Activated naive CD4-positive, alpha-beta T cell treated with anti-CD3 and anti-CD28 coated beads, Interleukin-2, amount 10 ng/mL, durations not matched to agents 7 days and 5 days (primary cell): ENCODE results near the gene SERINC5.
"Not testable (repeated sequence)": the region's sequence is repeated elsewhere in the genome, so short reads cannot be mapped to it uniquely, and the experiment has no call there.

Source experiments
- CTCF ChIA-PET: fragments of 350-600 bp; sonication (Branson Sonifier 250); formaldehyde crosslinking; loops from one replicate; lab custom pipeline; 2021; ENCODE audit warnings: antibody characterized with exemption; lab: Charles Lee
- DNase-seq: peaks from one replicate; pipeline ENCODE4 v3.0.0-alpha.2; 2020
- H3K27ac Mint-ChIP-seq: one replicate; pipeline ENCODE4 v1.8.0; 2021; ENCODE audit warnings: mild to moderate bottlenecking, moderate library complexity, mixed read lengths
- H3K27me3 Mint-ChIP-seq: one replicate; pipeline ENCODE4 v1.8.0; 2021; ENCODE audit warnings: mild to moderate bottlenecking, mixed read lengths
- H3K36me3 Mint-ChIP-seq: one replicate; pipeline ENCODE4 v1.8.0; 2021; ENCODE audit warnings: mixed read lengths
- H3K4me1 Mint-ChIP-seq: one replicate; pipeline ENCODE4 v1.8.0; 2021; ENCODE audit warnings: mixed read lengths
- H3K4me3 Mint-ChIP-seq: one replicate; pipeline ENCODE4 v1.8.0; 2021; ENCODE audit warnings: mild to moderate bottlenecking, moderate library complexity, mixed read lengths
- H3K9me3 Mint-ChIP-seq: one replicate; pipeline ENCODE4 v1.8.0; 2021; ENCODE audit warnings: mixed read lengths

Gene SERINC5

GRCh38 chr5:80114860-80115259 is 141.0 kb downstream of the SERINC5 start:
- H3K9me3 Mint-ChIP-seq, result peaks cover 30% of the 10 kb centered on the region
- H3K4me3 Mint-ChIP-seq, result no peak overlapping the region
- H3K27me3 Mint-ChIP-seq, result peaks cover 6% of the 10 kb centered on the region
- H3K4me1 Mint-ChIP-seq, result peaks cover 31% of the 10 kb centered on the region
- peak overlapping the region; percentile 67 for H3K27ac Mint-ChIP-seq
- peaks cover 75% of the 10 kb centered on the region for H3K36me3 Mint-ChIP-seq
- CTCF ChIA-PET, result no interaction called here
- no peak for DNase-seq

GRCh38 chr5:80111376-80111990 is 144.4 kb downstream of the SERINC5 start:
- CTCF ChIA-PET, H3K27me3 Mint-ChIP-seq, H3K27ac Mint-ChIP-seq, H3K4me3 Mint-ChIP-seq, DNase-seq: not testable (repeated sequence)
- peaks cover 55% of the 10 kb centered on the region for H3K36me3 Mint-ChIP-seq
- H3K4me1 Mint-ChIP-seq, result peaks cover 11% of the 10 kb centered on the region
- peaks cover 21% of the 10 kb centered on the region for H3K9me3 Mint-ChIP-seq

- H3K4me3 Mint-ChIP-seq, result peak overlapping the region; percentile 10
- H3K4me1 Mint-ChIP-seq, result peaks cover 3% of the 10 kb centered on the region
- H3K27ac Mint-ChIP-seq, result no peak overlapping the region
- peaks cover 16% of the 10 kb centered on the region for H3K9me3 Mint-ChIP-seq
- DNase-seq, result no peak
- H3K36me3 Mint-ChIP-seq, result peaks cover 45% of the 10 kb centered on the region
- peaks cover 7% of the 10 kb centered on the region for H3K27me3 Mint-ChIP-seq
- CTCF ChIA-PET, result no interaction called here
These were observed 146.0 kb downstream of the SERINC5 start for GRCh38 chr5:80109646-80110478.

DNA sequence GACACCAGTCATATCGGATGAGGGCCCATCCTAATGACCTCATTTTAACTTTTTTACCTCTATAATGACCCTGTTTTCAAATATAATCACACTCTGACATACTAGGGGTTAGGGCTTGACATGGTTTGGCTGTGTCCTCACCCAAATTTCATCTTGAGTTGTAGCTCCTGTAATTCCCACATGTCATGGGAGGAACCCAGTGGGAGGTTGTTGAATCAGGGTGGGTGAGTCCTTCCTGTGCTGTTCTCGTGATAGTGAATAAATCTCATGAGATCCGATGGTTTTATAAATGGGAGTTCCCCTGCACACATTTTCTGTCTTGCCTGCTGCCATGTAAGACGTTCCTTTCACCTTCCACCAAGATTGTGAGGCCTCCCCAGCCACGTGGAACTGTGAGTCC is 148.9 kb downstream of the SERINC5 start:
- peaks cover 7% of the 10 kb centered on the region for H3K27me3 Mint-ChIP-seq
- H3K27ac Mint-ChIP-seq, result no peak overlapping the region
- DNase-seq, result no peak
- H3K9me3 Mint-ChIP-seq, result peaks cover 4% of the 10 kb centered on the region
- H3K4me3 Mint-ChIP-seq, result no peak overlapping the region
- CTCF ChIA-PET, result interaction anchor here (0.9 to 1.6 kb wide), 3 partner anchors 10 to 201 kb away, joined by 4 read pairs; no protein-coding TSS in a partner anchor
- peaks cover 14% of the 10 kb centered on the region for H3K4me1 Mint-ChIP-seq
- peaks cover 24% of the 10 kb centered on the region for H3K36me3 Mint-ChIP-seq

DNA sequence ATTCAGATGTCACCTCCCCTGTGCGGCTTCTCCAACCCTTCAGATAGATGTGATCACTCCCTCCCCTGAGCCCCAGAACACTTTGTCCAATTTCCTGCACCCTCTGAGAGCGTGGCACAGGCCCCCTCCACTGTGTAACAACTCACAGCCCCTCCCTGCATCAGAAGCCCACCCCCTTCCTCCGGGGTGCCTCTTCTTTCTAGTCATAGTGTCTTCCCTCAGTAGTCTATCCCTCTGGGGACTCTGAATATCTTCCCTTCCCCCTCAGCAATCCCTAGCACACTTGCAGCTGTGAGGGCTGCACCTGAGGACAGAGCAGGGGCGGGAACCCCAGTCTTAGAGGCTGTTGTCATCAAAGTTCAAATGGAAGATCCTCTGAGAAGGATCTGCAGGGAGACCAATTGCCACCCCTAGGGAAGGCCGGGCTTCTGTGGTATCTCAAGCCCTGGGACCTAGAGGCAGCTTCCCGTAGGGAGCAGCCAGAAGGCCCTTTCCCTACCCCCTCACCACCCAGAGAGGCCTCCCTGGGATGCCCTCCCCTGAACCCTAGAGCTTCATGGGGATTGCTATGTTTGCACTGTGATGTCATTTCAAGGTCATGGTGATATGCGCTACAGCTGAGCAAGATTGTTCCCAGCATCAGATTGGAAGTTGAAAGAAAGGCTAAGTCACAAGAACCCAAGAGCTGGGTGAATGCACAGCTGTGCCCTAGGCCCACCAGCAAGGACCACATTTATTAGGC is 150.0 kb downstream of the SERINC5 start:
- no peak for DNase-seq
- Mint-ChIP-seq H3K36me3 (peaks cover 20% of the 10 kb centered on the region), H3K4me1 (peaks cover 22% of the 10 kb centered on the region), H3K27ac (no peak overlapping the region), H3K4me3 (no peak overlapping the region), H3K9me3 (peaks cover 4% of the 10 kb centered on the region), H3K27me3 (peaks cover 7% of the 10 kb centered on the region)
- CTCF ChIA-PET, result interaction anchor here (0.9 to 1.4 kb wide), 3 partner anchors 14 to 202 kb away, joined by 3 to 4 read pairs (median 4); no protein-coding TSS in a partner anchor

GRCh38 chr5:80103371-80103770 is 152.5 kb downstream of the SERINC5 start:
- H3K9me3 Mint-ChIP-seq, result peaks cover 4% of the 10 kb centered on the region
- peaks cover 22% of the 10 kb centered on the region for H3K4me1 Mint-ChIP-seq
- peaks cover 17% of the 10 kb centered on the region for H3K36me3 Mint-ChIP-seq
- no peak for DNase-seq
- H3K4me3 Mint-ChIP-seq, result no peak overlapping the region
- H3K27me3 Mint-ChIP-seq, result no peaks in the 10 kb centered on the region
- CTCF ChIA-PET, result interaction anchor here (1.0 to 1.6 kb wide), 2 partner anchors 42 to 151 kb away, joined by 3 read pairs; no protein-coding TSS in a partner anchor
- no peak overlapping the region for H3K27ac Mint-ChIP-seq

GRCh38 chr5:80101993-80102392 is 153.9 kb downstream of the SERINC5 start:
- H3K4me3 Mint-ChIP-seq, result no peak overlapping the region
- peaks cover 18% of the 10 kb centered on the region for H3K36me3 Mint-ChIP-seq
- H3K4me1 Mint-ChIP-seq, result peaks cover 24% of the 10 kb centered on the region
- no peak for DNase-seq
- H3K9me3 Mint-ChIP-seq, result peaks cover 1% of the 10 kb centered on the region
- H3K27me3 Mint-ChIP-seq, result no peaks in the 10 kb centered on the region
- H3K27ac Mint-ChIP-seq, result no peak overlapping the region
- CTCF ChIA-PET, result interaction anchor here (0.9 to 1.6 kb wide), 2 partner anchors 19 to 153 kb away, joined by 3 to 4 read pairs; no protein-coding TSS in a partner anchor

DNA sequence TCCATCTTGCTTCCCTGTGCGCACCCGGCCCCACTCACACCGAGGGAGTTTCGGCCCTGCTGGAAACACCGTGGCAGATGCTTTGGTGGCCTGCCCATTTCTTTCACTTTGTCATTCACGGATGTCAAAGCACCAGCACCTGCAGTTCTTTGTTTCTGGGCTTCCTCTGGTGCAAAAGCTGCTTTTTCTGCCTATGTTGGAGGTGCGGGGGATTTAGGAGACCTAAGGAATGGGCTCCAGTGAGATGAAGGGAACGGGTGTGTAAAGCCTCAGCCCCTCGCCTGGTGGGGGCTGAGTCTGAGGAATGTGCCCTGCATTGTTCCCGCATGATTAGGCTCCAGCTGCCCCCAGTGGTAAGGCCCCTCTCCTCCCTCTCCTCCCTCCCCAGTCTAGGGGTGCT is 158.4 kb downstream of the SERINC5 start:
- CTCF ChIA-PET, result interaction anchor here (1.2 to 2.8 kb wide), 2 partner anchors 13 to 178 kb away, joined by 5 to 10 read pairs; no protein-coding TSS in a partner anchor
- H3K36me3 Mint-ChIP-seq, result peaks cover 26% of the 10 kb centered on the region
- DNase-seq, result no peak
- peaks cover 37% of the 10 kb centered on the region for H3K4me1 Mint-ChIP-seq
- H3K9me3 Mint-ChIP-seq, result no peaks in the 10 kb centered on the region
- no peaks in the 10 kb centered on the region for H3K27me3 Mint-ChIP-seq
- no peak overlapping the region for H3K27ac Mint-ChIP-seq
- no peak overlapping the region for H3K4me3 Mint-ChIP-seq

- Mint-ChIP-seq H3K4me1 (peaks cover 32% of the 10 kb centered on the region), H3K27me3 (no peaks in the 10 kb centered on the region), H3K27ac (no peak overlapping the region), H3K36me3 (peaks cover 20% of the 10 kb centered on the region), H3K4me3 (no peak overlapping the region), H3K9me3 (no peaks in the 10 kb centered on the region)
- CTCF ChIA-PET, result interaction anchor here (0.9 to 2.2 kb wide), 3 partner anchors 123 to 214 kb away, joined by 3 to 6 read pairs (median 3); no protein-coding TSS in a partner anchor
- DNase-seq, result no peak
These were observed 161.6 kb downstream of the SERINC5 start for GRCh38 chr5:80094236-80094738.

GRCh38 chr5:80093796-80094195 is 162.1 kb downstream of the SERINC5 start:
- H3K4me1 Mint-ChIP-seq, result peaks cover 32% of the 10 kb centered on the region
- no peak for DNase-seq
- H3K9me3 Mint-ChIP-seq, result no peaks in the 10 kb centered on the region
- H3K27ac Mint-ChIP-seq, result no peak overlapping the region
- no peaks in the 10 kb centered on the region for H3K27me3 Mint-ChIP-seq
- H3K4me3 Mint-ChIP-seq, result no peak overlapping the region
- CTCF ChIA-PET, result interaction anchor here (0.9 to 2.2 kb wide), 2 partner anchors 181 to 215 kb away, joined by 3 to 6 read pairs; no protein-coding TSS in a partner anchor
- peaks cover 20% of the 10 kb centered on the region for H3K36me3 Mint-ChIP-seq

DNA sequence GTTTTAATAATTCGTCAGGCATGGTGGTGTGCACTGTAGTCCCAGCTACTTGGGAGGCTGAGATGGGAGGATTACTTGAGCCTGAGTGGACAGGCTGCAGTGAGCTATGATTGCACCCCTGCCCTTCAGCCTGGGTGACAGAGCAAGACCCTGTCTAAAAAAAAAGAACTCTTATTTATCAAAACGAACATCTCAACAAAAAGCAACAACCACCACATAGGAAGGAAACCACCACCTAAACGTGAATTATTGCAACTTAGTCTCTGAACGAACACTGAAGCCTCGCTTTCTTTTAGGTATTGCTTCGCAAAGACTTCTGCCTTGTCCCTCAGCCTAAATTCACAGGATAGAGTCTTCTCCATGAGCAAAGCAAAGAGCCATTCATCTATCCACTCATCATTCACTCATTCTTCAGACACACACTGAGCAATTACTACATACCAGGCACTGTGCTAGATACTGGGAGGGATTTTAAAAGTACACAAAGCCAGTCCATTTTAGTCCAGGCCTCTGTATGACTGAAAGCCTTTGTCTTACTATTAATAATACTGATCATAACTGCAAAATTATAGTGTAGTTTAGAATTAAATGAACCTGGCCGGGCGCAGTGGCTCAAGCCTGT is 163.3 kb downstream of the SERINC5 start:
- peak overlapping the region; percentile 84 for H3K27ac Mint-ChIP-seq
- H3K4me3 Mint-ChIP-seq, result no peak overlapping the region

DNA sequence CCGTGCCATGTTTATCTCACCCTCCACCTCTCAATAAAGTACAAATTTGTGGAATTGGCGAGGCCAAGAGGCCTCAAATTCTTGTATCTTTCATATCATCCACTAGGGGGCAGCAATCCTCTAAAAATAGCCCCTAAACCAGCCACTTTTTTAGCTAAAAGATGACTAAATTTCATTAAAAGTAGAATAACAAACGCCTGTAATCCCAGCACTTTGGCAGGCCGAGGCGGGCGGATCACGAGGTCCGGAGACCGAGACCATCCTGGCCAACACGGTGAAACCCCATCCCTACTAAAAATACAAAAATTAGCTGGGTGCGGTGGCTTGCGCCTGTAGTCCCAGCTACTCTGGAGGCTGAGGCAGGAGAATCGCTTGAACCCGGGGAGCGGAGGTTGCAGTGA is 164.1 kb downstream of the SERINC5 start:
- Mint-ChIP-seq H3K27ac (peak overlapping the region; percentile 84), H3K4me3 (peak overlapping the region; percentile 15), H3K4me1 (peaks cover 27% of the 10 kb centered on the region), H3K36me3 (peaks cover 15% of the 10 kb centered on the region)
- H3K27me3 Mint-ChIP-seq, H3K9me3 Mint-ChIP-seq: not testable (repeated sequence)
- peak; percentile 43 for DNase-seq
- CTCF ChIA-PET, result interaction anchor here (0.7 to 4.7 kb wide), 29 partner anchors 8 to 581 kb away, joined by 3 to 103 read pairs (median 4); no protein-coding TSS in a partner anchor

More for the DNA sequence above, 163.3 kb downstream of the SERINC5 start:
- Mint-ChIP-seq H3K9me3 (no peaks in the 10 kb centered on the region), H3K36me3 (peaks cover 20% of the 10 kb centered on the region), H3K4me1 (peaks cover 32% of the 10 kb centered on the region), H3K27me3 (no peaks in the 10 kb centered on the region)
- CTCF ChIA-PET, result interaction anchor here (0.6 to 4.7 kb wide), 22 partner anchors 8 to 538 kb away, joined by 3 to 103 read pairs (median 4); no protein-coding TSS in a partner anchor
- DNase-seq, result no peak

- Mint-ChIP-seq H3K4me3 (no peak overlapping the region), H3K27me3 (no peaks in the 10 kb centered on the region), H3K4me1 (peaks cover 27% of the 10 kb centered on the region), H3K27ac (no peak overlapping the region), H3K9me3 (no peaks in the 10 kb centered on the region), H3K36me3 (peaks cover 11% of the 10 kb centered on the region)
- DNase-seq, result no peak
- CTCF ChIA-PET, result interaction anchor here (0.7 to 4.7 kb wide), 10 partner anchors 10 to 581 kb away, joined by 3 to 103 read pairs (median 6); no protein-coding TSS in a partner anchor
These were observed 165.0 kb downstream of the SERINC5 start for GRCh38 chr5:80090884-80091166.
